ENCODE results near the gene RBM20. TPM values are rescaled to one million over a fixed set of nuclear protein-coding genes. Genes with fewer than 3 reads are reported as not detected.

The RBM20 gene
- total RNA-seq, 1 donor from 2014 or later = 0.67 TPM

DNA sequence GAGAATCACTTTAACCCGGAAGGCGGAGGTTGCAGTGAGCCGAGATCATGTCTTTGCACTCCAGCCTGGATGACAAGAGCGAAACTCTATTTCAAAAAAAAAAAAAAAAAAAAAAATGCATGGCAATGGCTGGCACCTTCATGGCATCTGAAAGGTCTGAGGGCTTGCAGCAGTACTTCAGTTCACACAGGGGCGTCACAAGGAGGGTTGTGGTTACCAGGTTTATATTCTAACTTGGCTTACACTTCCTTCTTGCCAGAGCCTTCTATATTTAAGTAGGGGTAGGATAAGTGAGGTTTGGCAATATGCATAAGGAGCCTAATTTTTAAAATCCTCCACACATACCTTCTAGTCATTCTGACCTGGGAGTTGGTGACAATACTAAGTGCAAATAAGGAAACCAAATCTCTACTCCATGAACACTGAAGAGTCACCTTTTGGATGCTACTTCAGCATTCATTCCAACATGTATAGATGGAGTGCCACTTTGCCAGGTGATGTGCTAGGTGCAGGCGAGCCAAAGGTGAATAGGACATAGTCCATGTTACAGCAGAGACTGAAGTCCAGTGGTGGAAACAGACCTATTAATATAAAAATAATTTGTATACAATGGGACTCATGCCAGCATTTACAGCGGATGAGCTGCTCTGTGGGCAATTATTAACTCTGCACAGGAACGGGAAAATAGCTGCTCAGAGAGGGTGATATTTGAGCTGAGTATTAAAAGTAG lies 169.8 kb downstream of the RBM20 start:
- intact Hi-C loops (cut with DNase I) = no loop called here
- ATAC-seq (no peak), DNase-seq (ENCODE audit: low spot score) (no peak)

- intact Hi-C loops (cut with DNase I) = no loop called here
- no peak for ATAC-seq
- no peak for DNase-seq (ENCODE audit: low spot score)
Measured at GRCh38 chr10:110815354-110816004, 171.3 kb downstream of the RBM20 start.

DNA sequence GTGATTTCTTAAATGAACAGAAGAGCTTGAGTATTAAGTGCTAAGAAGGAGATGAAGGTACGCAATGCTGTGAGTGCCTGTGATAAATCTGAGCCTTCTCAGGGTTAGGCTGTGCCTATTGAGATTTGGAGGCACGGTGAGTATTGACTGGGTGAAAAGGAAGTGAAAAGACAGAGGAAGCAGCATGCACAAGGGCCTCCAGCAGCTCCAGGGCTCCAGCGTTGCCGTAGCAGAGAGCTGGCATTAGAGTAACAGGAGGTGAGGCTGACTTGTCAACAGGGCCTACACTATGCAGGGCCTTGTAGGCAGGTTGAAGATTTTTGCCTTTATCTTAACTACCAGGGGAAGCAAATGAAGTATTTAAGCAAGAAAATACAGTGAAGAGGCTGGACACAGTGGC lies 173.5 kb downstream of the RBM20 start:
- intact Hi-C loops (cut with DNase I) = no loop called here
- ATAC-seq (no peak), DNase-seq (ENCODE audit: low spot score) (no peak)

GRCh38 chr10:110818311-110819256 lies 174.4 kb downstream of the RBM20 start:
- intact Hi-C loops (cut with DNase I) = no loop called here
- peak; percentile 63 for ATAC-seq
- no peak for DNase-seq (ENCODE audit: low spot score)

- peak; percentile 66 for ATAC-seq
- DNase-seq (ENCODE audit: low spot score) = no peak
- intact Hi-C loops (cut with DNase I) = no loop called here
Measured at GRCh38 chr10:110820321-110820814, 176.2 kb downstream of the RBM20 start.

DNA sequence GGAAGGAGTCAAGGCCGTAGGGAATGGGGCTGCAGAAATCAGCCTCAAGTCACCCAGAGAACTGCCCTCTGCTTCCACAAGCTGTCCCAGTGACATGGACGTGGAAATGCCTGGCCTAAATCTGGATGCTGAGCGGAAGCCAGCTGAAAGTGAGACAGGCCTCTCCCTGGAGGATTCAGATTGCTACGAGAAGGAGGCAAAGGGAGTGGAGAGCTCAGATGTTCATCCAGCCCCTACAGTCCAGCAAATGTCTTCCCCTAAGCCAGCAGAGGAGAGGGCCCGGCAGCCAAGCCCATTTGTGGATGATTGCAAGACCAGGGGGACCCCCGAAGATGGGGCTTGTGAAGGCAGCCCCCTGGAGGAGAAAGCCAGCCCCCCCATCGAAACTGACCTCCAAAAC lies 177.4 kb downstream of the RBM20 start:
- ATAC-seq (peak; percentile 77), DNase-seq (ENCODE audit: low spot score) (no peak)
- intact Hi-C loops (cut with DNase I) = no loop called here

- intact Hi-C loops (cut with DNase I) = no loop called here
- peak; percentile 22 for ATAC-seq
- DNase-seq (ENCODE audit: low spot score) = no peak
Measured at GRCh38 chr10:110822035-110822711, 178.0 kb downstream of the RBM20 start.

DNA sequence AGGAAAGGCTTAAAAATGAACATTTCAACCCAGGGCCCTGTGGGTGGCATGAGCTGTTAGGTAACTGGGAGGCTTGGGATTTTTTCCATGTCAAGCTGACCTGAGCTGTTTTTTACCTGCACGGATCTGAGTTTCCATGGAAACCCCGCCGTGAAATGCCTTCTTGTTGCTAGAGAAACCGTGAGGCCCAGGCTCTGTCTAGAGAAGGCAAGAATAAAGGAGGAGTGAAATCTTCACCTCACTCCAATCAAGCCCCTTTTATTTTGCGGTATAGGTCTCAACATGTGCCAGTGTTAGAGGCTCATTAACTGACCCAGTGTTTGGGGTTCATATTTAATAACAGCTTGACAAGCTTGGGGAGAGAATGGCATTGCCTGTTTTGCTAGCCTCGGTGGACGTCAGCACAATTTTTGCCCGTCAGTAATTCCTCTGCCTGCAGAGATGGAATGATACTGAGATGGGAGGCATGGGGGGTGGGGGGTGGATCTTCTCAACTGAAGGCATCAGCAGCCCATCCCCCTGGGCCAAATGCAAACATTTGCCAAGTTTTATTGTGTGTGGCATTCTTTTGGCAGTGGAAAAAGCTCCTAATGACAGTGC lies 178.7 kb downstream of the RBM20 start:
- no peak for DNase-seq (ENCODE audit: low spot score)
- no peak for ATAC-seq
- intact Hi-C loops (cut with DNase I) = no loop called here

GRCh38 chr10:110824152-110824441 lies 180.0 kb downstream of the RBM20 start:
- intact Hi-C loops (cut with DNase I) = no loop called here

GRCh38 chr10:110824660-110825059 lies 180.5 kb downstream of the RBM20 start:
- DNase-seq (ENCODE audit: low spot score) = no peak
- intact Hi-C loops (cut with DNase I) = no loop called here
- no peak for ATAC-seq

More at GRCh38 chr10:110824152-110824441, 180.0 kb downstream of the RBM20 start:
- DNase-seq (ENCODE audit: low spot score) (no peak), ATAC-seq (no peak)

GRCh38 chr10:110825508-110825907 lies 181.4 kb downstream of the RBM20 start:
- intact Hi-C loops (cut with DNase I) = no loop called here
- no peak for DNase-seq (ENCODE audit: low spot score)

GRCh38 chr10:110827410-110827809 lies 183.3 kb downstream of the RBM20 start:
- DNase-seq (ENCODE audit: low spot score) (no peak), ATAC-seq (peak; percentile 52)
- intact Hi-C loops (cut with DNase I) = no loop called here

More at GRCh38 chr10:110825508-110825907, 181.4 kb downstream of the RBM20 start:
- ATAC-seq = no peak

DNA sequence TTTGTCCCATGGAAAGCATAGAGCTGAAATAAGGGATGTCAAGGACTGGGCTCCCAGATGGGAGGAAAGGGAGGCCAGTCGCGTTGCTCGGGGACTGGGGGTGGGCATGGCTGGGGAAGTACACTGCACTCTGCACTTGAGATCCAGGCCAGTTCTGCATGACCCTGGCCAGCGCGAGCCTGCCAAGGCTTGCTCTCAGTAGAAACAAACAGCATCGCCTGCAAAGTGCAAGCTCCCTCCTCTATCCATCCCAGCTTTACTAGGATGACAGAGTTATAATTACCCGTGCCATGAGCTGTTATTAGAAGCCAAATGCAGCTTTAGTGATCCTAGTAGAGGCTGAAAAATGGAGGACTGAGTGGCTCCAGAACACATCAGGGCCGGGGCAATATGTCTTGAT lies 183.7 kb downstream of the RBM20 start:
- ATAC-seq (peak; percentile 65), DNase-seq (ENCODE audit: low spot score) (no peak)
- intact Hi-C loops (cut with DNase I) = no loop called here

GRCh38 chr10:110828525-110828924 lies 184.4 kb downstream of the RBM20 start:
- ATAC-seq (no peak), DNase-seq (ENCODE audit: low spot score) (no peak)
- intact Hi-C loops (cut with DNase I) = no loop called here

DNA sequence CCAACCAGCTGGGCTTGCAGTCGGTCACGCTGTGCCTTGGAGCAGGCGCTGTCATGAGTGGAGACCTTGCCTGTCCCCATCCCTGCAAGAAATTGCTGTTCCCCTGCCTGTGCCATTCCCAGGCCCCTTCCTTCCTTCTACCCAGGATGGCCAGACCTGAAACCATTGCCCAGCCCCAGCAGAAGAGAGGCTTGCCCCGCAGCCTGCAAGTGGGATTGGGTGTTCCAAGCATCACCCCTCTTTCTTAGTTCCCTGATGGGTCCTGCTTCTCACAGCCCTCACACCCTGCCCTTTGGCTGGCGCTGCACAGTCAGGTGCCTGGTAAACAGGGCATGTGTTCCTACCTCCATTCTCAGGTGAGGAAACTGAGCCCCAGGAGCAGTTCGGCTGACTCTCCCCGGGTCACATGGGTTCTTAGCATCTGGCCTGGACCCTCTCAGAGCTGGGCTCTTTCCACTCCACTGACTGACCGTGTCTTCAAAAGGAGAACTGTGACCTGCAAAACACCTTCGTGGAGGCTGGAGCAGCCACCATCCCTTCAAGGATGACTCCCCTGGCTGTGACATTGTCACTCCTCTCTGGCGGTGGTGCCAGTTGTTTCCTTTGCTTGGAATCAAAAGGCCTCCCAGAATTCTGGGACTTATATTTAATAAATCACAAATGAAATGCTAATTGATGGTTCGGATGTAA lies 185.7 kb downstream of the RBM20 start:
- no peak for ATAC-seq
- DNase-seq (ENCODE audit: low spot score) = no peak
- intact Hi-C loops (cut with DNase I) = no loop called here

- no peak for ATAC-seq
- DNase-seq (ENCODE audit: low spot score) = no peak
- intact Hi-C loops (cut with DNase I) = no loop called here
Measured at GRCh38 chr10:110833234-110833940, 189.3 kb downstream of the RBM20 start.

DNA sequence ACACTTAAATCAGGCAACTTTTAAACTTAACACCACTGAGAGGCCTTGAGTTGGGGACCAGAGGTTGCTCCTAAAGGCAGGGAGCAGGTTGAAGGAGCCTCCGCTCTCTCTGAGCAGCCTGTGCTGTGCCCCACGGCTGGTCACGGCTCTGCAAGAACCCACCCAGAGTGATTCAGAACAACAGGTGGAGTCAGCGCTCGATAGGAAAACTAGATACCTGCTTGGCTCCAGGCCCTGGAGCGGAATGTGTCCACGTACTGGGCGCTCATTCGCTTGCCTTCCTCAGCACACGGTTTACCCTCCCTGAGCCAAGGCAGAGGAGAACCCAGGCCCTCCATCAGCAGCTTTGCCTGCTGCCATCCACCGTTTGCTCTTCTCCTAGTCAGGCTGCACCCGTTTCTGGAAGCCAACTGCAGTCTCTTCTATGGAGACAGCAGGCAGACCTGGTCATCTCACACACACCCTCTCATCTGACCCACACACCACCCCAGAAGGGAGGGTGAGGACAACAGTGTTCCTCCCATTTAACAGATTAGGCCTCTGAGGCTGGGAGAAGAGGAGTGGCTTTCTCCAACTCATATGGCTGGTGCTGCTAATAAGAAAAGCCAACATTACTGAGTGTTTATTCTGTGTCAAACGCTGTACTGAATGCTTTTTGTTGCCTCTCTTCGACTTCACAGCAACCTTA lies 189.9 kb downstream of the RBM20 start:
- ATAC-seq = no peak
- DNase-seq (ENCODE audit: low spot score) = no peak
- intact Hi-C loops (cut with DNase I) = no loop called here
